ENCODE results near the gene SF3A2. TPM values are rescaled to one million over a fixed set of nuclear protein-coding genes. Genes with fewer than 3 reads are reported as not detected.

SF3A2 gene
- total and polyA plus RNA-seq, 3 donors from 2014 or later: 102 to 122 (median 117) TPM

DNA sequence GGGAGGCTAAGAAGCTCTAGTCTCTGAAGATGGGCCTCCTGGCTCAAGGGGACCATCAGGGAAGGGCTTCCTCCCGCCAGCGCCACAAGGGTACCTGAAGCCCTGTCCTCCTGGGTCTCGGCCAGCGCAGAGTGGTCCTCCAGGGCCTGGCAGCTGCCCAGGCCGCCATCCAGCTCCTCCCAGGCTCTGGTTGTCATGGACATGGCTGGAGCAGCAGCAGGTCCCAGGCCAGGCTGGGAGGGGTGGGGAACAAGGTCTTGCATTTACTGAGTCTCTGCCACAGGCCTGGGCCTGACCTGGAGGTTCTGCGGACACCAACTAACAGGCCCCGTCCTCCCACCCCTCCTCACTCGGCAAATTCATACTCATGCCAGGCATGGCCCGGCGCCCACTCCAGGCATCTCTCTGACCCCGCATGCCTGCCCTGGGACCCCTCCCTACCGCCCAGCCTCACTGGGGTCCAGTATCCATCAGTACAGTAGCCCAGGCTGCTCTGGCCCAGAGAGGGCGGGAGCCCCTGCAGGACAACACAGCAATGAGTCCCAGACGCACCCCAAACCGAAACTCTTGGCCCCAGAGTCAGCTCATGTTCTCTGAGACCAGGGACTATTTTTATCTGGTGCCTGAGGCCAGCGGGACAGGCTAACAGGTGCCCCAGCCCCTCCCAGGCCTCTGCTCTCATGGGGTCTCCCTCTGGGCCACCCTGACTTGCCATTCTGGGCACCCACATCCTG, 18.7 kb downstream of the SF3A2 start:
- Histone ChIP-seq H3K27ac (no peak overlapping the region), H3K4me3 (no peak overlapping the region), H3K9me3 (no peaks in the 10 kb centered on the region), H3K4me1 (peaks cover 22% of the 10 kb centered on the region), H3K27me3 (no peaks in the 10 kb centered on the region), H3K36me3 (ENCODE audit: low read depth, missing control alignments) (no peaks in the 10 kb centered on the region)
- no peak for DNase-seq
- WGBS, 2 donors: 87 to 89% methylated on average over 7 to 16 of the region's 16 CpGs
- TF ChIP-seq, protein P1, sequence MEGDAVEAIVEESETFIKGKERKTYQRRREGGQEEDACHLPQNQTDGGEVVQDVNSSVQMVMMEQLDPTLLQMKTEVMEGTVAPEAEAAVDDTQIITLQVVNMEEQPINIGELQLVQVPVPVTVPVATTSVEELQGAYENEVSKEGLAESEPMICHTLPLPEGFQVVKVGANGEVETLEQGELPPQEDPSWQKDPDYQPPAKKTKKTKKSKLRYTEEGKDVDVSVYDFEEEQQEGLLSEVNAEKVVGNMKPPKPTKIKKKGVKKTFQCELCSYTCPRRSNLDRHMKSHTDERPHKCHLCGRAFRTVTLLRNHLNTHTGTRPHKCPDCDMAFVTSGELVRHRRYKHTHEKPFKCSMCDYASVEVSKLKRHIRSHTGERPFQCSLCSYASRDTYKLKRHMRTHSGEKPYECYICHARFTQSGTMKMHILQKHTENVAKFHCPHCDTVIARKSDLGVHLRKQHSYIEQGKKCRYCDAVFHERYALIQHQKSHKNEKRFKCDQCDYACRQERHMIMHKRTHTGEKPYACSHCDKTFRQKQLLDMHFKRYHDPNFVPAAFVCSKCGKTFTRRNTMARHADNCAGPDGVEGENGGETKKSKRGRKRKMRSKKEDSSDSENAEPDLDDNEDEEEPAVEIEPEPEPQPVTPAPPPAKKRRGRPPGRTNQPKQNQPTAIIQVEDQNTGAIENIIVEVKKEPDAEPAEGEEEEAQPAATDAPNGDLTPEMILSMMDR (IDR thresholded peaks at IDR 0.05): no peak
- TF ChIP-seq POLR2A (IDR thresholded peaks at IDR 0.05): no peak
- intact Hi-C loops (cut with DNase I; ENCODE audit: low total_unique reads): no loop called here

DNA sequence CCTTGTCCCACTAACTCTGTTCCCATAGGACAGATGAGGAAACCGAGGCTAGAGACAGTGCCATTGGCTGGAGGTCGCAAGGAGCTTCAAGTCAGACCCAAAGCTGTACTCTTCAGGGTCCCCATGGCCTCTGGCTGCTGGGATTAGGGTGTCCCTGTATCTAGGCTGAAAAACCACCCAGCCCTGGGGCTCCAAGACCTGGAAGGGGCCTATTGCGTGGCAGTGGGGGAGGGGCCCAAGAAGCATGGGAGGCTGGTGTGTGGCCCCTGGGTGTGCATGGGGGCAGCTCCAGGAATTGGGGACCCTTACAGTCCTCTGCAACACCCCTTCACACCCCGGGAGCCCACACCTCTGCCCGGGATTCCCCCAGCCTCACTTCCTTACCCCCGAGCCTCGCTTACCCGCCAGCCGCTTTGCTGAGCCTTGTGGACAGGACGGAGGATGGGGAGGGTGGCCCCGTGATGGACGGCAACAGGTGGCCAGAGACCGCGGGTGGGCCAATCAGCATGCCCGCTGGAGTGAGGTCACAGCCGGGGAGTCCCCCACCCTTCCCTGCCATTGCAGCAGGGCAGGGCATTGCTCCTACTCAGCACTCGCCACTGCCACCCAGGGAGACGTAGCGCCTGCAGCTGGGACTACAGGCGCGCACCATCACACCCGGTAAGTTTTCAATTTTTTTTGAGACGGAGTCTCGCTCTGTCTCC, 19.5 kb downstream of the SF3A2 start, which contains the start of gene JSRP1:
TSS of gene JSRP1 (minus strand) at position 436 of the 704 bp plus-strand sequence. CDS start 1,103 bp downstream, outside the sequence.
- no peaks in the 10 kb centered on the region for H3K27me3 ChIP-seq
- H3K27ac ChIP-seq: no peak within 1 kb of the TSS
- peaks cover 17% of the 10 kb centered on the region for H3K4me1 ChIP-seq
- H3K4me3 ChIP-seq: no peak within 1 kb of the TSS
- intact Hi-C loops (cut with DNase I; ENCODE audit: low total_unique reads): no loop called here
- no peaks in the 10 kb centered on the region for H3K9me3 ChIP-seq
- TF ChIP-seq, protein P1 (IDR thresholded peaks at IDR 0.05): no peak
- TF ChIP-seq POLR2A (IDR thresholded peaks at IDR 0.05): no peak
- H3K36me3 ChIP-seq (ENCODE audit: low read depth, missing control alignments): no peaks in the 10 kb centered on the region
- 44 to 60% methylated on average over 14 to 24 of the region's 24 CpGs for WGBS, 2 donors
- DNase-seq: no peak

DNA sequence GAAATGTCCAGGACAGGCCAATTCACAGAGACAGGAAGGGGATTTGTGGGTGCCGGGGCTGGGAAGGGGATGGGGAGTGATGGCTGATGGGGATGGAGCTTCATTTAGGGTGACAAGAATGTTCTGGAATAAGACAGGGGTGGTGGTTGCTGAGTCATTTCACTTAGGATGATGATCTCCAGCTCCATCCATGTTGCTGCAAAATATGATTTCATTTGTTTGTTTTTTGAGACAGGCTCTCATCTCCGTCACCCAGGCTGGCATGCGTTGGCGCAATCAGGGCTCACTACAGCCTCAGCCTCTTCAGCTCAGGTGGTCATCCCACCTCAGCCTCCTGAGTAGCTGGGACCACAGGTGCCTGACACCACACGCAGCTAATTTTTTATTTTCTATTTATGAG, 22.7 kb downstream of the SF3A2 start:
- intact Hi-C loops (cut with DNase I; ENCODE audit: low total_unique reads): no loop called here
- H3K9me3 ChIP-seq: no peaks in the 10 kb centered on the region
- no peaks in the 10 kb centered on the region for H3K4me1 ChIP-seq
- no peak overlapping the region for H3K27ac ChIP-seq
- H3K4me3 ChIP-seq: no peak overlapping the region
- H3K36me3 ChIP-seq (ENCODE audit: low read depth, missing control alignments): no peaks in the 10 kb centered on the region
- no peak for DNase-seq
- no peak for TF ChIP-seq POLR2A (IDR thresholded peaks at IDR 0.05)
- TF ChIP-seq, protein P1 (IDR thresholded peaks at IDR 0.05): no peak
- H3K27me3 ChIP-seq: no peaks in the 10 kb centered on the region
- 94 to 96% methylated on average over 5 of the region's 5 CpGs for WGBS, 2 donors

DNA sequence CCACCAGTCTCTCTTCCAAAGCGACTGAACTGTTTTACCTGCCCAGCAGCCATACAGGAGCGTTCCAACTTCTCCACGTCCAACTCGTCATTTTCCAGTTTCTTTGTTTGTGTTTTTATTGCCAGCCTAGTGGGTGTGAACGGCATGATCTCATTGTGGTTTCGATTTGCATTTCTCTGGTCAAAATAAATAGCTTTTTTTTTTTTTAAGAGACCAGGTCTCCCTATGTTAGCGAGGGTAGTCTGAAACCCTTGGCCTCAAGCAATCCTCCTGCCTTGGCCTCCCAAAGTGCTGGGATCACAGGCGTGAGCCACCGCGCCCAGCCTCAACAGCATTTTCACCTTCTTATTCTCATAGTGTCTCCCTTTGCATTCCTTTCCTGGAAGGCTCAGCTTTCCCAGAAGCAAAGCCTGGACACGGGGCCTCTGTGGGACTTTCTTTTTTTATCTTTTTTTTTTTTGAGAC, 23.7 kb downstream of the SF3A2 start:
- Histone ChIP-seq H3K4me3 (no peak overlapping the region), H3K27me3 (no peaks in the 10 kb centered on the region), H3K9me3 (no peaks in the 10 kb centered on the region), H3K36me3 (ENCODE audit: low read depth, missing control alignments) (no peaks in the 10 kb centered on the region), H3K4me1 (no peaks in the 10 kb centered on the region), H3K27ac (no peak overlapping the region)
- WGBS, 2 donors: 90 to 92% methylated on average over 11 of the region's 11 CpGs
- TF ChIP-seq, protein P1 (IDR thresholded peaks at IDR 0.05): no peak
- TF ChIP-seq POLR2A (IDR thresholded peaks at IDR 0.05): no peak
- intact Hi-C loops (cut with DNase I; ENCODE audit: low total_unique reads): no loop called here
- no peak for DNase-seq
